Stimulated activated CD4-positive, alpha-beta T cell treated with anti-CD3 and anti-CD28 coated beads, Interleukin-2, amount 100 ng/mL, for 24 hours (primary cell): ENCODE measurements around the gene PCYT2.

Experiments
- DNase-seq, 2 donors: peaks; one replicate each; pipeline ENCODE4 v3.0.0-alpha.2; 2020

Gene PCYT2

GRCh38 chr17:81851423-81851822, 59.8 kb downstream of the PCYT2 start:
- DNase-seq = no peak
